D721Med (cell line): ENCODE measurements around the gene CBX8.

Experiments used
- DNase-seq: peaks from one replicate; pipeline ENCODE4 v3.0.0; 2011; ENCODE audit warnings: low spot score; ENCODE audit not compliant: insufficient read length
- FAIRE-seq: peaks from 2 replicates; lab custom pipeline; 2011; peaks lifted over from hg19 to GRCh38; lab: Jason Lieb, UNC
- TF ChIP-seq, protein P1 (sequence below): IDR thresholded peaks from 2 replicates; pipeline ENCODE4 v1.5.1; 2012; ENCODE audit warnings: mild to moderate bottlenecking, control low read depth; ENCODE audit not compliant: insufficient read depth; ENCODE audit errors: missing control alignments

Gene CBX8

DNA sequence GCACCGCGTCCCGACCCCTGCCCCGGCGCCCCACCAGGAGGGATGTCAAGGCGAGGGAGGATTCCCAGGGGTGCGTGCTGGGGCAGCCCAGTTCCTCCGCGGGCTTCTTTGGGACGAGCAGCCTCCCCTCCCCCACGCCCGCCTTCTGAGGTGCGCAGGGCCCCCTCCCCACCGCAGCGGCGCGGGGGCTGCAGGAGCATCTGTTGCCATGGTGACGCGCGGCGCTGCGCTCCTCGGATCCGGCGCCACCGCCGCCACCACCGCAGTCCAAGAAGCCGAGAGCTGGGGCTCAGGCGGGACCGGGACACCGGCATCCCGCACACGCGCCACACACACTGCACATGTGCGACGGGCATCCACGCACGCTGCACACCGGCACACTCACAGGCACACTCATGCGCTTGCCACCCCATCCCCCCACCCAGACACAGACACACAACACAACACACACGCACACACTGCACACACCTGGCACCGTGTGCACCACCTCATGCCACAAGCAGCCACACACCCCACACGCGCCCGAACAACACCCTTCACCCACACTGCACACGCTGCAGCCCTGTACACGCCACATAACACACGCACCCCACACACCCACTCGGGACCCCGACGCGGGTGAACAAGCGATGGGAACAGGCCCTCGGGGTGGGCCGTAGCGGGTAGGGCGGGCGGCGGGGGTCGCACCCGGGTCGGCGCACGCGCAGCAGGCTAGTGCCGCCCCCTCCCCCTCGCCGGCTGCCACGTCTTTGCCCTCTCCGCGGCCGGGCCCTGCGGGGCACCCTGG is 49.2 kb downstream of the CBX8 start:
- DNase-seq, result no peak
- TF ChIP-seq, protein P1, sequence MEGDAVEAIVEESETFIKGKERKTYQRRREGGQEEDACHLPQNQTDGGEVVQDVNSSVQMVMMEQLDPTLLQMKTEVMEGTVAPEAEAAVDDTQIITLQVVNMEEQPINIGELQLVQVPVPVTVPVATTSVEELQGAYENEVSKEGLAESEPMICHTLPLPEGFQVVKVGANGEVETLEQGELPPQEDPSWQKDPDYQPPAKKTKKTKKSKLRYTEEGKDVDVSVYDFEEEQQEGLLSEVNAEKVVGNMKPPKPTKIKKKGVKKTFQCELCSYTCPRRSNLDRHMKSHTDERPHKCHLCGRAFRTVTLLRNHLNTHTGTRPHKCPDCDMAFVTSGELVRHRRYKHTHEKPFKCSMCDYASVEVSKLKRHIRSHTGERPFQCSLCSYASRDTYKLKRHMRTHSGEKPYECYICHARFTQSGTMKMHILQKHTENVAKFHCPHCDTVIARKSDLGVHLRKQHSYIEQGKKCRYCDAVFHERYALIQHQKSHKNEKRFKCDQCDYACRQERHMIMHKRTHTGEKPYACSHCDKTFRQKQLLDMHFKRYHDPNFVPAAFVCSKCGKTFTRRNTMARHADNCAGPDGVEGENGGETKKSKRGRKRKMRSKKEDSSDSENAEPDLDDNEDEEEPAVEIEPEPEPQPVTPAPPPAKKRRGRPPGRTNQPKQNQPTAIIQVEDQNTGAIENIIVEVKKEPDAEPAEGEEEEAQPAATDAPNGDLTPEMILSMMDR, result no peak
- FAIRE-seq, result no peak

DNA sequence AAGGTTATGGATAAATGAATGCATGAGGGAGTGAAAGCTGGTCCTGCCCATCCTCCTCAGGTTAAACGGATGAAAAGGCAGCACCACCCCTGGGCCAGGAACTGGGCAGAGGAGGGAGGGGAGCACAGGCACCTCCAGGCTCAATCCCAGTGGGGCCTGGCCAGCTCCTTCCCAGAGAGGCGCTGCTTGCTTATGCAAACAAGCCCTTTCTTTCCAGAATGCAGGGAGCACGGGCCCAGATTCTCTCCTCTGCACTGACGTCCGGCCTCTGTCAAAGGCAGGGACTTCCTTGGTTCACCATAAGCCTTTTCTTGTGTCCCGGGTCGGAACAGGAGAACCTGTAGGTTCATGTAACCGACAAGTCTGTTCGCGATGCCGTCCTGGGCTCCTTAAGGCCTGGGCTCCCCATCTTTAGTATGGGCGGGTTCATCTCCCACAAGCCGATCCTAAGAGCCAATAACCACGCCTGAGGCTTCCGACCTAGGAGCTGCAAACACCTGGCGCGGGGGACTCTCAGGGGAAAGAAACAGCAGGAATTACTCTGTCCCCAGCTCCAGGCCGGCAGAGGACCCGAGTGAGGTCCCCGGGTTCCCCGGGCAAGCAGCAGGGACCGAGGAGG is 49.9 kb downstream of the CBX8 start:
- DNase-seq (no peak), FAIRE-seq (no peak)

DNA sequence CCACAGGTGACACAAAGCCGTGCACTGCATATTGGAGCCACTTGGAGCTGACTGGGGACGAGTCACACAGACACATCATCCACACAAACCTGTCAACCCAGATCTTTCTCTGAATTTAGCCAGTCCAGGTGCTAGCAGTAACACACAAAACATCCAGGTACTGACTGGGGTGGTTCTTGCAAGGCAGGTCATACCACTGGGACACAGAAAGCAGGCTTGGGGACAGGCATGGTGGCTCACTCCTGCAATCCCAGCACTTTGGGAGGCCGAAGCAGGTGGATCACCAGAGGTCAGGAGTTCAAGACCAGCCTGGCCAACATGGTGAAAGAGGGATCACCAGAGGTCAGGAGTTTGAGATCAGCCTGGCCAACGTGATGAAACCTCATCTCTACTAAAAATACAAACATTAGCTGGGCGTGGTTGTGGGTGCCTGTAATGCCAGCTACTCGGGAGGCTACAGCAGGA is 51.2 kb downstream of the CBX8 start:
- FAIRE-seq, result no peak
- no peak for DNase-seq
- TF ChIP-seq, protein P1, result no peak

More for the DNA sequence above, 49.9 kb downstream of the CBX8 start:
- TF ChIP-seq, protein P1, result no peak

DNA sequence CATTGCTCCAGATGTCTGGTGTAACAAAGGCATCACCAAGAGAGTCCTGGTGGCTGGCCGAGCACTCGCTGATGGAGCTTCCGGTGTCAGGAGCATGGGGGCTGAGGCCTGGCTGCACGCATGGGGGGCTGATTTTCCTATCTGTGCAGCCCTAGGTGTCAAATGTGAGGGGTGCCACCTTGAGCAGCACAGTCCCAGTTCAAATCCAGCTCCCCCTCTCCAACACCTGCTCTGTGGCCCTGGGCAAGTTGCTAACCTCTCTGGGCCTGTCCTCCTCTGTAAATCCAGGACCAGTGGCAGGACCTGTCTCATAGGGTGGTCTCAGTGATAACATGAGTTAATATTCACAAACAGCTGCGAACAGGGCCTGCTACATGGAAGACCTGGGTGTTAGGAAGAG is 53.3 kb downstream of the CBX8 start:
- FAIRE-seq, result no peak

DNA sequence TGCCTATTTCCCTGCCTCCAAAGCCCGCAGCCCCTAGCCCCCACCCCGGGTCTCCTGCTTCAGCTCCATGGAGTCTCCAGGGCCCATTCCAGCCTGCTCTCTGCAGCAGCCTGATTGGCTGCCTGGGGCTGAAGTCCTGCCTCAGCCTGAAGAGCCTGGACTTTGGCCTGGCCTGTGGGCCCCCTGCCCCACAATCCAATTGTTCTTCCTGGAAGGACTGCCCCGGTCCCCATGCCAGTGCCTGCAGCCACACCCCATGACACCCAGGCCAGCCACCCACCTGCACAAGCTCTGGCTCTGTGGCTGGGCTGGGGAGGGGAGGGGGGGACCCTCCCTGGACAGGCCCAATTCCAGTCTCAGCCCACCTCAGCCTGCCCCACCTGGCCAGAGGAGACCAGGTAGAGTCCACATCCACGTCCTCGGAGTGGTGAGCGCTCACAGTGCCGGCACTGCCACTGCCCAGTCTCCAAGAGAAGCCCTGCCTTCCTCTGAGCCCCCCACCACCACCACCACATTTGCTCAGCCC is 53.9 kb downstream of the CBX8 start:
- FAIRE-seq, result no peak
- DNase-seq, result no peak
- TF ChIP-seq, protein P1, result no peak

More for the DNA sequence above, 53.3 kb downstream of the CBX8 start:
- TF ChIP-seq, protein P1, result no peak
- DNase-seq, result no peak

DNA sequence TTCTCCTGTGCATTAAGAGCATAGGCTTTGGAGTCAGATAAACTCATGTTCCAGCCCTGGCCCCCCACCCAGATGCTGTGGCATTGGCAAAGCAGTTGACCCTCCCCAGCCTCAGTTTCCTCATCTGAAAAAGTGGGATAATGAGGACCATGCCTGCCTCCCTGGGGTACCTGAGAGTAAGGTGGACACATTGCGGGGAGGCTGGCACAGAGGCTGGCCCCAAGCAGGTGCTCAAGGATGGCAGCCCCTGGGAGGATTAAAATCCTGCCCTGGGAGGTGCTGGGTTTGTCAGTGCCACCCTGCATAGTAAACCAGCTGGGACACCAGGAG is 54.3 kb downstream of the CBX8 start:
- FAIRE-seq (no peak), DNase-seq (no peak)
- TF ChIP-seq, protein P1, result no peak
